ENCODE measurements around the gene SDE2. TPM values are rescaled to one million over a fixed set of nuclear protein-coding genes. Genes with fewer than 3 reads are reported as not detected.
A peak's percentile ranks its signal among the peaks of the same experiment; 100 is the strongest.
"Not testable (repeated sequence)": the region's sequence is repeated elsewhere in the genome, so short reads cannot be mapped to it uniquely, and the experiment has no call there.

SDE2 gene
- total RNA-seq, 1 donor, result 19.9 TPM

DNA sequence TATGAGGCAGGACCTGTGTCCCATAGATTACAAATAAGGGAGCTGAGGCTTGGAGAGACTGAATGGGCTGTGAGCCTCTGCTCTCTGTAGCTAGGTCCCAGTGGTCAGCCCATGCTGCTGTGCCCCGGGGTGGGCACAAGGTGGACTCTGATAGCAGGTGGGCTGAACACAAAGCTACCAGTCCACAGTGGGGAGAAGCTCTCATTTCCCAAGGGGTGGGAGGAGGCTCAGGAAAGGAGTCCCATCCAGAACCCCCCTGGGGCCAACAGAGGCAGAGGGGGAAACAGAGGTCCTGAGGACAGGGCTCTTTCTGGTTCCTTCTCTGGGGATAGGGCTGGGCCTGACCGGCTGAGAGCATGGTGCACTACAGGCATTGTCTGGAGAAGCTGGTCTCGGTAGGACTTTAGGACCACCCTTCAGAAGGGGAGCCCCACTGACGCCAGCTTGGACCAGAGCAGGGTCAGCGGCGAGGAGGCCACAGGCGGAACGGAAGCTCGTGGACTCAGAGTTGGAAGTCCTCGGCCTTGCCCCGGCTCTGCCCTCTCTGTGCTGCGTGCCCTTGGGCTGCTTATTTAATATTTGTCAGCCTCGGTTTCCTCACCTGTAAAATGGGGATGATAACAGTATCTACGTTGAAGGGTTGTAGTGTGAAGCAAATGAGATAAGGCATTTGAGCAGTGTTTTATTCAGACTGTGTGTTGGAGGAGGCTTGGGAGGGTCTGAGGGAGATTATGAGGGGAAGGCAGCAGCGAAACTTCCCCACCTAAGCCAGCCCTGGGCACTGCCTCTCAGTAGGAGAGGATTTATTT is 26.6 kb downstream of the SDE2 start:
- no peak for TF ChIP-seq CTCF (IDR thresholded peaks at IDR 0.05; ENCODE audit: extremely low read depth, low read depth, low read length)
- Histone ChIP-seq H3K4me2 (ENCODE audit: insufficient read depth, low read length) (no peak overlapping the region), H3K27me3 (ENCODE audit: insufficient read depth, low read length) (no peaks in the 10 kb centered on the region), H3K36me3 (ENCODE audit: insufficient read depth, low read length) (no peaks in the 10 kb centered on the region), H3K4me3 (ENCODE audit: insufficient read depth, low read length) (no peak overlapping the region), H2AFZ (ENCODE audit: low read length) (no peak overlapping the region), H3K27ac (ENCODE audit: low read depth, low read length) (no peak overlapping the region), H3K9me3 (ENCODE audit: low read depth, low read length) (no peaks in the 10 kb centered on the region), H4K20me1 (ENCODE audit: insufficient read depth, low read length) (no peaks in the 10 kb centered on the region), H3K79me2 (ENCODE audit: insufficient read depth, low read length) (no peaks in the 10 kb centered on the region), H3K4me1 (ENCODE audit: insufficient read depth, low read length) (no peaks in the 10 kb centered on the region)
- DNase-seq (ENCODE audit: insufficient read length, low spot score, missing footprints), result no peak

DNA sequence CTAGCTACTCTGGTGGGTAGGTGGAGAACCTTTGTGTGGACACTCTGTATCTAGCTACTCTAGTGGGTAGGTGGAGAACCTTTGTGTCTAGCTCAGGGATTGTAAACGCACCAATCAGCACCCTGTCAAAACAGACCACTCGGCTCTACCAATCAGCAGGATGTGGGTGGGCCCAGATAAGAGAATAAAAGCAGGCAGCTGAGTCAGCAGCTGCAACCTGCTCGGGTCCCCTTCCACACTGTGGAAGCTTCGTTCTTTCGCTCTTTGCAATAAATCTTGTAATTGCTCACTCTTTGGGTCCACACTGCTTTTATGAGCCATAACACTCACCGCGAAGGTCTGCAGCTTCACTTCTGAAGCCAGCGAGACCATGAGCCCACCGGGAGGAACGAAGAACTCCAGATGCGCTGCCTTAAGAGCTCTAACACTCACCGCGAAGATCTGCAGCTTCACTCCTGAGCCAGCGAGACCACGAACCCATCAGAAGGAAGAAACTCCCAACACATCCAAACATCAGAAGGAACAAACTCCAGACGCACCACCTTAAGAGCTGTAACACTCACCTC is 28.5 kb downstream of the SDE2 start:
- H3K9me3 ChIP-seq (ENCODE audit: low read depth, low read length); H3K4me2 ChIP-seq (ENCODE audit: insufficient read depth, low read length): not testable (repeated sequence)

GRCh38 chr1:225969751-225970150 is 29.4 kb downstream of the SDE2 start:
- not testable (repeated sequence) for DNase-seq (ENCODE audit: insufficient read length, low spot score, missing footprints); H3K79me2 ChIP-seq (ENCODE audit: insufficient read depth, low read length); H3K36me3 ChIP-seq (ENCODE audit: insufficient read depth, low read length); H3K9me3 ChIP-seq (ENCODE audit: low read depth, low read length); H3K4me3 ChIP-seq (ENCODE audit: insufficient read depth, low read length); H3K4me2 ChIP-seq (ENCODE audit: insufficient read depth, low read length); H3K27ac ChIP-seq (ENCODE audit: low read depth, low read length); H3K4me1 ChIP-seq (ENCODE audit: insufficient read depth, low read length); H2AFZ ChIP-seq (ENCODE audit: low read length); H3K27me3 ChIP-seq (ENCODE audit: insufficient read depth, low read length); H4K20me1 ChIP-seq (ENCODE audit: insufficient read depth, low read length)

More for the DNA sequence above, 28.5 kb downstream of the SDE2 start:
- not testable (repeated sequence) for H3K79me2 ChIP-seq (ENCODE audit: insufficient read depth, low read length); H2AFZ ChIP-seq (ENCODE audit: low read length); H3K4me1 ChIP-seq (ENCODE audit: insufficient read depth, low read length); DNase-seq (ENCODE audit: insufficient read length, low spot score, missing footprints); H4K20me1 ChIP-seq (ENCODE audit: insufficient read depth, low read length); H3K27me3 ChIP-seq (ENCODE audit: insufficient read depth, low read length); H3K36me3 ChIP-seq (ENCODE audit: insufficient read depth, low read length); H3K4me3 ChIP-seq (ENCODE audit: insufficient read depth, low read length); H3K27ac ChIP-seq (ENCODE audit: low read depth, low read length)

- Histone ChIP-seq H4K20me1 (ENCODE audit: insufficient read depth, low read length) (no peaks in the 10 kb centered on the region), H3K27ac (ENCODE audit: low read depth, low read length) (no peak overlapping the region), H2AFZ (ENCODE audit: low read length) (peak overlapping the region; percentile 70), H3K9me3 (ENCODE audit: low read depth, low read length) (no peaks in the 10 kb centered on the region), H3K4me1 (ENCODE audit: insufficient read depth, low read length) (no peaks in the 10 kb centered on the region), H3K4me3 (ENCODE audit: insufficient read depth, low read length) (no peak overlapping the region), H3K27me3 (ENCODE audit: insufficient read depth, low read length) (peaks cover 5% of the 10 kb centered on the region), H3K36me3 (ENCODE audit: insufficient read depth, low read length) (no peaks in the 10 kb centered on the region), H3K4me2 (ENCODE audit: insufficient read depth, low read length) (no peak overlapping the region), H3K79me2 (ENCODE audit: insufficient read depth, low read length) (no peaks in the 10 kb centered on the region)
- no peak for TF ChIP-seq CTCF (IDR thresholded peaks at IDR 0.05; ENCODE audit: extremely low read depth, low read depth, low read length)
- no peak for DNase-seq (ENCODE audit: insufficient read length, low spot score, missing footprints)
Measured at GRCh38 chr1:225965231-225965630, 33.9 kb downstream of the SDE2 start.
